ENCODE results near the gene FAM83D.

DNA sequence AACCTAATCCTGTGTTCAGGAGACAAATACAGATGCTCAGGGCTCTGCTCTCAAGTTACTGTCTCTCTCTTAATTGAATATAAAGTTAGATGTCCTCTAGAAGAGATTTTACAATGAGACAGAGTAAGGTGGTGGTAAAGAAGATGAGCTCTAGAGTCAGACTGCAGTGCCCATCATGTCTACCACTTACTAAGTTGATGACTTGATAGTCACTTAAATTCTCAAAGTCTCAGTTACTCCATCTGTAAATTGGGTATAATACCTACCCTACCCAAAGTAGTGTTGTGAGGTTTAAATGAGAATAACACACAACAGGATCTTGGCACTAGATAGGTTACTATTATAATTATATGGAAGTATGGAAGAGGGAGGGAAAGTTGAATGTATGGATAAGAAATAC, 37.5 kb downstream of the FAM83D start:
- TF ChIP-seq, protein P1, sequence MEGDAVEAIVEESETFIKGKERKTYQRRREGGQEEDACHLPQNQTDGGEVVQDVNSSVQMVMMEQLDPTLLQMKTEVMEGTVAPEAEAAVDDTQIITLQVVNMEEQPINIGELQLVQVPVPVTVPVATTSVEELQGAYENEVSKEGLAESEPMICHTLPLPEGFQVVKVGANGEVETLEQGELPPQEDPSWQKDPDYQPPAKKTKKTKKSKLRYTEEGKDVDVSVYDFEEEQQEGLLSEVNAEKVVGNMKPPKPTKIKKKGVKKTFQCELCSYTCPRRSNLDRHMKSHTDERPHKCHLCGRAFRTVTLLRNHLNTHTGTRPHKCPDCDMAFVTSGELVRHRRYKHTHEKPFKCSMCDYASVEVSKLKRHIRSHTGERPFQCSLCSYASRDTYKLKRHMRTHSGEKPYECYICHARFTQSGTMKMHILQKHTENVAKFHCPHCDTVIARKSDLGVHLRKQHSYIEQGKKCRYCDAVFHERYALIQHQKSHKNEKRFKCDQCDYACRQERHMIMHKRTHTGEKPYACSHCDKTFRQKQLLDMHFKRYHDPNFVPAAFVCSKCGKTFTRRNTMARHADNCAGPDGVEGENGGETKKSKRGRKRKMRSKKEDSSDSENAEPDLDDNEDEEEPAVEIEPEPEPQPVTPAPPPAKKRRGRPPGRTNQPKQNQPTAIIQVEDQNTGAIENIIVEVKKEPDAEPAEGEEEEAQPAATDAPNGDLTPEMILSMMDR (IDR thresholded peaks at IDR 0.05): no peak
- no peak for TF ChIP-seq POLR2A (IDR thresholded peaks at IDR 0.05)

All from heart left ventricle (tissue), 13 donors.